H9 (cell line): ENCODE data around the gene NRCAM. TPM values are rescaled to one million over a fixed set of nuclear protein-coding genes. Genes with fewer than 3 reads are reported as not detected.

Experiments used
- DNase-seq: peaks from one replicate; pipeline ENCODE4 v3.0.0-alpha.2; 2017
- H2AFZ ChIP-seq: one replicate; pipeline ENCODE4 v1.6.1; 2013; ENCODE audit warnings: mild to moderate bottlenecking, low read length, control low read depth, moderate library complexity
- H2AK5ac ChIP-seq: 2 replicates; pipeline ENCODE4 v1.6.1; 2013; ENCODE audit warnings: low read length, control low read depth, mixed read lengths; ENCODE audit not compliant: insufficient read length
- H2BK120ac ChIP-seq: one replicate; pipeline ENCODE4 v1.6.1; 2013; ENCODE audit warnings: low read depth, mild to moderate bottlenecking, low read length, control low read depth, inconsistent platforms; ENCODE audit not compliant: poor library complexity, severe bottlenecking
- H2BK12ac ChIP-seq: 2 replicates; pipeline ENCODE4 v1.6.1; 2013; ENCODE audit warnings: low read length, control low read depth, mixed read lengths, low read depth; ENCODE audit not compliant: insufficient read length
- H2BK15ac ChIP-seq: 2 replicates; pipeline ENCODE4 v1.6.1; 2013; ENCODE audit warnings: low read depth, low read length, control low read depth
- H2BK20ac ChIP-seq: one replicate; pipeline ENCODE4 v1.6.1; 2013; ENCODE audit warnings: low read depth, mild to moderate bottlenecking, low read length, control low read depth, inconsistent platforms; ENCODE audit not compliant: poor library complexity, severe bottlenecking
- H2BK5ac ChIP-seq: 2 replicates; pipeline ENCODE4 v1.6.1; 2013; ENCODE audit warnings: low read length, control low read depth, mixed read lengths; ENCODE audit not compliant: insufficient read length
- H3K14ac ChIP-seq: 2 replicates; pipeline ENCODE4 v1.6.1; 2013; ENCODE audit warnings: low read length, control low read depth; ENCODE audit not compliant: insufficient read depth
- H3K18ac ChIP-seq: 2 replicates; pipeline ENCODE4 v1.6.1; 2013; ENCODE audit warnings: low read depth, mild to moderate bottlenecking, mixed read lengths, low read length, control low read depth; ENCODE audit not compliant: insufficient read length
- H3K23ac ChIP-seq: 2 replicates; pipeline ENCODE4 v1.6.1; 2013; ENCODE audit warnings: low read length, control low read depth, mixed read lengths, low read depth; ENCODE audit not compliant: insufficient read length
- H3K23me2 ChIP-seq: 2 replicates; pipeline ENCODE4 v1.6.1; 2013; ENCODE audit warnings: low read depth, mild to moderate bottlenecking, mixed read lengths, low read length, control low read depth; ENCODE audit not compliant: insufficient read length, poor library complexity, severe bottlenecking
- H3K27ac ChIP-seq: 2 replicates; pipeline ENCODE4 v1.5.1; 2013; ENCODE audit warnings: low read length, control low read depth, mixed read lengths, low read depth; ENCODE audit not compliant: insufficient read length
- H3K27me3 ChIP-seq: 2 replicates; pipeline ENCODE4 v1.6.1; 2013; ENCODE audit warnings: low read length, control low read depth, inconsistent platforms; ENCODE audit not compliant: insufficient read depth
- H3K4ac ChIP-seq: 2 replicates; pipeline ENCODE4 v1.6.1; 2013; ENCODE audit warnings: low read depth, mild to moderate bottlenecking, control low read depth, inconsistent platforms, low read length, moderate library complexity
- H3K4me1 ChIP-seq: 2 replicates; pipeline ENCODE4 v1.6.1; 2013; ENCODE audit warnings: low read length, control low read depth, inconsistent platforms; ENCODE audit not compliant: insufficient read depth
- H3K4me2 ChIP-seq: 2 replicates; pipeline ENCODE4 v1.6.1; 2013; ENCODE audit warnings: low read length, control low read depth, mixed read lengths; ENCODE audit not compliant: insufficient read length, insufficient read depth
- H3K56ac ChIP-seq: 2 replicates; pipeline ENCODE4 v1.6.1; 2013; ENCODE audit warnings: low read depth, mild to moderate bottlenecking, mixed read lengths, low read length, control low read depth; ENCODE audit not compliant: insufficient read length
- H3K79me1 ChIP-seq: 2 replicates; pipeline ENCODE4 v1.6.1; 2013; ENCODE audit warnings: low read depth, mild to moderate bottlenecking, moderate library complexity, low read length, control low read depth, inconsistent platforms; ENCODE audit not compliant: insufficient read depth, poor library complexity, severe bottlenecking
- H3K79me2 ChIP-seq: 2 replicates; pipeline ENCODE4 v1.6.1; 2013; ENCODE audit warnings: low read length, control low read depth, inconsistent platforms; ENCODE audit not compliant: insufficient read depth
- H3K9ac ChIP-seq: 2 replicates; pipeline ENCODE4 v1.6.1; 2013; ENCODE audit warnings: low read length, control low read depth, mixed read lengths; ENCODE audit not compliant: insufficient read length; ENCODE audit errors: extremely low read depth
- H3K9me3 ChIP-seq: one replicate; pipeline ENCODE4 v1.6.1; 2013; ENCODE audit warnings: low read depth, low read length, inconsistent platforms; ENCODE audit not compliant: control insufficient read depth
- H3T11ph ChIP-seq: one replicate; pipeline ENCODE4 v1.6.1; 2013; ENCODE audit warnings: mild to moderate bottlenecking, low read length, control low read depth, inconsistent platforms
- H4K20me1 ChIP-seq: one replicate; pipeline ENCODE4 v1.6.1; 2013; ENCODE audit not compliant: control insufficient read depth, insufficient read length, insufficient read depth
- H4K5ac ChIP-seq: 2 replicates; pipeline ENCODE4 v1.6.1; 2013; ENCODE audit warnings: low read depth, mild to moderate bottlenecking, mixed read lengths, low read length, control low read depth; ENCODE audit not compliant: insufficient read length
- H4K8ac ChIP-seq: replicated peaks from 2 replicates; pipeline ENCODE4 v1.6.1; 2013; ENCODE audit warnings: low read length, control low read depth, mixed read lengths, low read depth; ENCODE audit not compliant: insufficient read length
- H4K91ac ChIP-seq: 2 replicates; pipeline ENCODE4 v1.6.1; 2013; ENCODE audit warnings: low read depth, mild to moderate bottlenecking, moderate library complexity, mixed read lengths, low read length, control low read depth; ENCODE audit not compliant: insufficient read length
- H3K27ac Mint-ChIP-seq, 3 experiments: 2 replicates in 2 of 3; 3 replicates in 1 of 3; pipeline ENCODE4 v1.8.0; 2020 to 2021; ENCODE audit warnings: mixed read lengths in 3 of 3, mild to moderate bottlenecking in 1 of 3, moderate library complexity in 1 of 3
- H3K27me3 Mint-ChIP-seq: 2 replicates; pipeline ENCODE4 v1.8.0; 2021; ENCODE audit warnings: low read depth, mild to moderate bottlenecking, moderate library complexity, mixed read lengths
- H3K36me3 Mint-ChIP-seq, 3 experiments: 2 replicates in 2 of 3; 3 replicates in 1 of 3; pipeline ENCODE4 v1.8.0; 2020 to 2021; ENCODE audit warnings: low read depth in 3 of 3, mixed read lengths in 3 of 3; ENCODE audit not compliant: insufficient read depth in 1 of 3
- H3K4me1 Mint-ChIP-seq, 2 experiments: 2 replicates each; pipeline ENCODE4 v1.8.0; 2020; ENCODE audit warnings: mixed read lengths in 2 of 2
- H3K4me3 Mint-ChIP-seq, 2 experiments: 2 replicates in 1 of 2; 3 replicates in 1 of 2; pipeline ENCODE4 v1.8.0; 2020 to 2021; ENCODE audit warnings: mild to moderate bottlenecking in 2 of 2, mixed read lengths in 2 of 2, moderate library complexity in 1 of 2
- H3K9me3 Mint-ChIP-seq, 2 experiments: 2 replicates in 1 of 2; 3 replicates in 1 of 2; pipeline ENCODE4 v1.8.0; 2020; ENCODE audit warnings: mild to moderate bottlenecking in 2 of 2, mixed read lengths in 2 of 2, moderate library complexity in 1 of 2
- CTCF ChIP-seq: fragments of 200-600 bp; sonication (generic); conservative IDR thresholded peaks from 3 replicates; pipeline ENCODE4 v1.8.0; 2021; ENCODE audit warnings: antibody characterized with exemption, mild to moderate bottlenecking
- WGBS: extraction: QIAGEN DNeasy Blood & Tissue Kit; methylation state at CpG from one replicate; pipeline ENCODE4 v1.1.7; 2013; ENCODE audit warnings: missing lambda C conversion rate, low lambda C conversion rate, mixed read lengths; ENCODE audit not compliant: insufficient read length; ENCODE audit errors: extremely low coverage; 5-methylcytosine and 5-hydroxymethylcytosine counted together
- total RNA-seq: library from RNA; stranded (reverse); gene quantifications from 2 replicates; pipeline ENCODE4 v1.2.1, GENCODE V29; 2021

NRCAM gene
- total RNA-seq, 1 experiment from 2014 or later = 2.3 TPM

GRCh38 chr7:108282427-108282996, 173.7 kb downstream of the NRCAM start:
- Mint-ChIP-seq H3K27ac (no peak overlapping the region), H3K36me3 (no peaks in the 10 kb centered on the region; a peak in 2 of 7 replicates), H3K9me3 (no peaks in the 10 kb centered on the region), H3K4me1 (peaks cover 4 to 9% of the 10 kb centered on the region in 2 experiments; a peak in 3 of 4 replicates), H3K27me3 (no peaks in the 10 kb centered on the region; the same call in 1 of the 2 replicates), H3K4me3 (no peak overlapping the region)
- H2BK12ac ChIP-seq = no peak overlapping the region
- no peak overlapping the region for H3K18ac ChIP-seq
- no peak overlapping the region for H2BK5ac ChIP-seq
- no peak for DNase-seq
- H2BK120ac ChIP-seq = no peak overlapping the region
- H3K23ac ChIP-seq = no peak overlapping the region
- no peak overlapping the region for H3K14ac ChIP-seq
- no peak for TF ChIP-seq CTCF
- no peaks in the 10 kb centered on the region for H3K9me3 ChIP-seq
- H2AK5ac ChIP-seq = no peak overlapping the region
- H3K79me1 ChIP-seq = no peaks in the 10 kb centered on the region
- H3K56ac ChIP-seq = no peak overlapping the region
- H2BK20ac ChIP-seq = no peak overlapping the region
- no peaks in the 10 kb centered on the region for H3K23me2 ChIP-seq
- no peaks in the 10 kb centered on the region for H3K4me1 ChIP-seq
- no peak overlapping the region for H2AFZ ChIP-seq
- no peak overlapping the region for H3K4me2 ChIP-seq
- no peak overlapping the region for H3K4ac ChIP-seq
- H3K27ac ChIP-seq = no peak overlapping the region
- H4K8ac ChIP-seq = no peak overlapping the region
- no peak overlapping the region for H3K9ac ChIP-seq
- no CpG with 5 or more reads among the region's 4 CpGs for WGBS
- H2BK15ac ChIP-seq = no peak overlapping the region
- no peaks in the 10 kb centered on the region for H3K27me3 ChIP-seq
- H4K91ac ChIP-seq = no peak overlapping the region
- no peak overlapping the region for H3T11ph ChIP-seq
- no peaks in the 10 kb centered on the region for H3K79me2 ChIP-seq
- no peaks in the 10 kb centered on the region for H4K20me1 ChIP-seq
- H4K5ac ChIP-seq = no peak overlapping the region
